ENCODE results near the gene CAMK1D.

CAMK1D gene

DNA sequence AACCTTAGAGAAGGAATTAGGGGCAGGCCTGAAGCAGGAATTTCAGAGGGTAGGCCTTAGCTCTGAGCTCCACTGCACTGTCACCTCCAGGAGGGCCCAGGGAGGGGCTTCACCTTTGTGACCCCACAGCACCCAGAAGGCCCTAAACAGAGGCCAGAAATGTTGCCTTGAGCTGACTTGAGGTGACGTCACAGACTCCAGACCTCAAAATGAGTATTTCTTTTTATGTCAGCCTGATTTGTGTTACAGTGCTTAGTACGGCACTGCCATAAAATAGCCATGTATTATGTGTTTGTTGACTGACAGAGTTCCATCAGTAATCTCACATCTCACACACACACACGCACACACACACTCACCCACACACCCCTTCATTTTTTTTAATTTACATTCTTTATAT is 440.9 kb downstream of the CAMK1D start:
- Histone ChIP-seq H3K36me3 (no peaks in the 10 kb centered on the region), H3K9me3 (ENCODE audit: severe bottlenecking) (no peaks in the 10 kb centered on the region), H3K27ac (no peak overlapping the region), H3K27me3 (ENCODE audit: insufficient read depth, low read depth, severe bottlenecking) (no peaks in the 10 kb centered on the region), H3K4me3 (ENCODE audit: low read depth, low read length) (no peak overlapping the region)
- DNase-seq: no peak
- TF ChIP-seq, protein P1, sequence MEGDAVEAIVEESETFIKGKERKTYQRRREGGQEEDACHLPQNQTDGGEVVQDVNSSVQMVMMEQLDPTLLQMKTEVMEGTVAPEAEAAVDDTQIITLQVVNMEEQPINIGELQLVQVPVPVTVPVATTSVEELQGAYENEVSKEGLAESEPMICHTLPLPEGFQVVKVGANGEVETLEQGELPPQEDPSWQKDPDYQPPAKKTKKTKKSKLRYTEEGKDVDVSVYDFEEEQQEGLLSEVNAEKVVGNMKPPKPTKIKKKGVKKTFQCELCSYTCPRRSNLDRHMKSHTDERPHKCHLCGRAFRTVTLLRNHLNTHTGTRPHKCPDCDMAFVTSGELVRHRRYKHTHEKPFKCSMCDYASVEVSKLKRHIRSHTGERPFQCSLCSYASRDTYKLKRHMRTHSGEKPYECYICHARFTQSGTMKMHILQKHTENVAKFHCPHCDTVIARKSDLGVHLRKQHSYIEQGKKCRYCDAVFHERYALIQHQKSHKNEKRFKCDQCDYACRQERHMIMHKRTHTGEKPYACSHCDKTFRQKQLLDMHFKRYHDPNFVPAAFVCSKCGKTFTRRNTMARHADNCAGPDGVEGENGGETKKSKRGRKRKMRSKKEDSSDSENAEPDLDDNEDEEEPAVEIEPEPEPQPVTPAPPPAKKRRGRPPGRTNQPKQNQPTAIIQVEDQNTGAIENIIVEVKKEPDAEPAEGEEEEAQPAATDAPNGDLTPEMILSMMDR (IDR thresholded peaks at IDR 0.05; ENCODE audit: low read depth, low read length): no peak

DNA sequence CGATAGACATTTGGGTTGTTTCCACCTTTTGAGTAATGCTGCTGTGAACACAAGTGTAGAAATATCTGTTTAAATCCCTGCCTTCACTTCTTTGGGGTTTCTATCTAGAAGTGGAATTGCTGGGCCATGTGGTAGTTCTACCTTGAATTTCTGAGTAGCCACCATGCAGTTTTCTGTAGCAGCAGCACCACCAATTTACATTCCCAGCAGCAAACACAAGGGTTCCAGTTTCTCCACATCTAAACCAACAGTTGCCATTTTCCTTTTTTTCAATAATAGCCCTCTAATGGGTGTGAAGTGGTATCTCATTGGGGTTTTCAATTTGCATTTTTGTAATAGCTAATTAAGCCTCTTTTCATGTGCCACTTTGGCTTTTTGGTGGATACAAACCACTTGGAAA is 442.4 kb downstream of the CAMK1D start:
- H3K9me3 ChIP-seq (ENCODE audit: severe bottlenecking): no peaks in the 10 kb centered on the region
- H3K27me3 ChIP-seq (ENCODE audit: insufficient read depth, low read depth, severe bottlenecking): no peaks in the 10 kb centered on the region
- H3K36me3 ChIP-seq: no peaks in the 10 kb centered on the region
- TF ChIP-seq, protein P1 (IDR thresholded peaks at IDR 0.05; ENCODE audit: low read depth, low read length): no peak
- no peak overlapping the region for H3K4me3 ChIP-seq (ENCODE audit: low read depth, low read length)
- DNase-seq: no peak
- no peak overlapping the region for H3K27ac ChIP-seq

DNA sequence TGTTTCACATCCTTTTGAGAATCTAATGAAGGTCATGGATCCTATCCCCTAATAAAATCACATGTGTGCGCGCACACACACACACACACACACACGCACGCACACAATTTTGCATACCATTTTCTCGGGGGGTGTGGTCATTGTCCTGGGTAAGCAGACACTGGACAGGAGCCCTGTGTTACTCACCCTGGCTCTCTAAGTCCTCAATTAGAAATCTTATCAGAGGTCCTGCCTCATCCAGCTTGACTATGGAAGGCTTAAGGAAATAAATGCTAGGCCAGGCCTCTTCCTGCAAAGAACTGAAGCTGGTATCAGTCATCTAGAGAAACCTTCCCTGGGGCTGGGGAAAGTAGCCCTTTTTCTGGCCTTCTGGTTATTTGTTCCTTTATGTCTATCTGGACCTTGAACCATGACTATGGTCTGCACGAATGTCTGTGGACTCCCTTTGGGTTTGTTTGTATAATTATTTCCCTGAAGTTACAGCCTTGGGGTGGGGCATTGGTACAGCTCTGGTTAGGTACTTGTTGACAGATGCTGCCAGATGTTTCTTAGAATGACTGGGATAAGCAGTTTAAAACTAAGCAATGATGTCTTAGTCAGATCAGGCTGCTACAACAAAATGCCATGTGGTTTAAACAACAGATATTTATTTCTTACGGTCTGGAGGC is 443.7 kb downstream of the CAMK1D start:
- H3K4me3 ChIP-seq (ENCODE audit: low read depth, low read length): no peak overlapping the region
- no peaks in the 10 kb centered on the region for H3K27me3 ChIP-seq (ENCODE audit: insufficient read depth, low read depth, severe bottlenecking)
- no peak overlapping the region for H3K27ac ChIP-seq
- H3K9me3 ChIP-seq (ENCODE audit: severe bottlenecking): no peaks in the 10 kb centered on the region
- no peaks in the 10 kb centered on the region for H3K36me3 ChIP-seq
- TF ChIP-seq, protein P1 (IDR thresholded peaks at IDR 0.05; ENCODE audit: low read depth, low read length): no peak
- DNase-seq: no peak

DNA sequence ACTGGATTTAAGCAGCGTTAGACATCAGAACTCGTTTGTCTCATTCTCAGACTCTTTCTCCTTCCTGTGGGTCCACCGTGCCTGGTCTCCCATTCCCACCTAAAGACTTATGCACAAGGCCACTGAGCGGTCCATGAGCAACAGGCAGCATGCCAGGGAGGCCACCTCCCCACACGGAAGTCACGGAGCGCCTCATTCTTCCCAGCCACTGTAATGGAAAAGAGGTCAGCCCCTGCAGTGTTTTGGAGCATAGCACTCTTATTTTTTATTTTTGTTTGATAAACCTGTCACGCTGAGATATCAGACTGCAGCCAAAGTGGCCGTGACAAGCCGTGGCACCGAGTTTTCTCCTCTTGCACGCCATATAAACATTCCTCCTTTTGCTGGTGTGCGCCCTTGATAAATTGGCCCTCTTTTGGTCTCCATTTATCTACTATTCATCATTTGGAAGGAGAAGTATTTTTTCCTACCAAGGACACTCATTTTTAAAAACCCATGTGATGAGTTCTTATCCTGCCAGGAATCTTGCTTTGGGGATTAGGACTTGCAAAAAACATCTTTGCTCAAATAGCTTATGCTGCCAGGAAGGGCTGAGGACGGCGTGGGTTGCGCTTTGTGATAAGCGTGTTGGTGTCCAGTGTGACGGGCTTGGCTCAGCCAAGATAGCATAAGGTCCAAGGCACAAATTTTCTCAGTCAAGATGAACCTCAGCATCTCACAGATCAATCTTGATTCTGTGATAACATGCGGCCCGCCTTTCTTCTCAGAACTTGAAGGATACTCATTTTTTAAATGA is 446.2 kb downstream of the CAMK1D start:
- Histone ChIP-seq H3K27ac (no peak overlapping the region), H3K9me3 (ENCODE audit: severe bottlenecking) (no peaks in the 10 kb centered on the region), H3K4me3 (ENCODE audit: low read depth, low read length) (no peak overlapping the region), H3K27me3 (ENCODE audit: insufficient read depth, low read depth, severe bottlenecking) (no peaks in the 10 kb centered on the region), H3K36me3 (no peaks in the 10 kb centered on the region)
- TF ChIP-seq, protein P1 (IDR thresholded peaks at IDR 0.05; ENCODE audit: low read depth, low read length): no peak
- DNase-seq: no peak

DNA sequence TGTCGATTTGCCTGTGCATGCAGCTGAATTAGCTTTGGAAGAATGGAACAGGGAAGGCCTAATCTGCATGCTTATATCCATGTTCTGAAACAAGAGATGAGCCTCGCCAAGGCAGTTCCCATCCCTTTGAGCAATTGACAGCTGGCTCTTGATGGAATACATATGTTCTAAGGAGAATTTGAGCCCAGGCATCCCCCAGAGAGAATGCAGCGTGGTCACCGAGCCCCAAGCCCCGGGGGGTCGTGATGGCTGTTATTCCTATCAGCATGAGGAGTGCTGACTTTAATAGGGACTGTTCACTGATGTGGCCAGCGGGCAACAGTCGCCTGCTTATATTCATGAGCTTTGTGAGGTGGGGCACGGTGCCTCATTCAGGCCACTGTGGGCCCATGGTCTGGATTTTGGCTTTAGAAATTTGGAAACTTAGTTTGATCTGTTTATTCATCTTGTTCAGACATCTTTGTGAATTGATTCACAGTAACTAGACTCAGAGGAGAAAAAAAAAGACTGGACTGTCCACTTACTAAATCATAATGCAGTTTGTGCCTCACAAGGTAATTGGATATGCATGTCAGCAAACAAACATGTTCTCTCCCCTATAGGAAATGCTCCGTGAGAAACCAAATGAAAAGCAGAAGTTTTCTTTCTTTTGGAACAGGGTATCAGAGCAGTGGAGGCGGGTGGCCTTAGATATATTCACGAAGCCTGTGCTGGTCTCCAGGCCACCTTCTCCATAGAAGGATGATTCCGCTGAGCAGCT is 447.2 kb downstream of the CAMK1D start:
- TF ChIP-seq, protein P1 (IDR thresholded peaks at IDR 0.05; ENCODE audit: low read depth, low read length): no peak
- Histone ChIP-seq H3K27ac (no peak overlapping the region), H3K27me3 (ENCODE audit: insufficient read depth, low read depth, severe bottlenecking) (no peaks in the 10 kb centered on the region), H3K36me3 (no peaks in the 10 kb centered on the region), H3K9me3 (ENCODE audit: severe bottlenecking) (no peaks in the 10 kb centered on the region), H3K4me3 (ENCODE audit: low read depth, low read length) (no peak overlapping the region)
- DNase-seq: no peak

Data from WERI-Rb-1 (cell line).